Bronchial epithelial cell (primary cell): ENCODE data around the gene FTO. TPM values are rescaled to one million over a fixed set of nuclear protein-coding genes. Genes with fewer than 3 reads are reported as not detected.

Experiments
- DNase-seq: peaks from one replicate; pipeline ENCODE4 v3.0.0-alpha.2; 2010; ENCODE audit warnings: low read depth
- FAIRE-seq: peaks from 2 replicates; lab custom pipeline; 2011; peaks lifted over from hg19 to GRCh38; lab: Jason Lieb, UNC
- H3K27me3 ChIP-seq: 2 replicates; pipeline ENCODE4 v1.5.1; 2011; ENCODE audit warnings: low read length; ENCODE audit not compliant: control insufficient read depth, insufficient read depth
- H3K36me3 ChIP-seq: 2 replicates; pipeline ENCODE4 v1.5.1; 2011; ENCODE audit warnings: low read length; ENCODE audit not compliant: control insufficient read depth, insufficient read depth
- H3K4me3 ChIP-seq: 2 replicates; pipeline ENCODE4 v1.5.1; 2011; ENCODE audit warnings: mild to moderate bottlenecking, low read depth, low read length, control low read depth
- CTCF ChIP-seq: IDR thresholded peaks from 2 replicates; pipeline ENCODE4 v1.5.1; 2011; ENCODE audit warnings: mild to moderate bottlenecking, moderate library complexity, low read length, control low read depth, inconsistent platforms; ENCODE audit not compliant: insufficient read depth, severe bottlenecking
- total RNA-seq: library from RNA; depleted of rRNA; stranded (reverse); fragments of >200 nt; gene quantifications from 2 replicates; pipeline ENCODE4 v1.2.1, GENCODE V29; 2014

FTO gene
- total RNA-seq, 1 donor from 2014 or later: 41.6 TPM

- Histone ChIP-seq H3K4me3 (no peak overlapping the region), H3K36me3 (no peaks in the 10 kb centered on the region), H3K27me3 (no peaks in the 10 kb centered on the region)
- no peak for DNase-seq
- FAIRE-seq: no peak
- TF ChIP-seq CTCF: no peak
Measured at GRCh38 chr16:54063279-54063773, 359.4 kb downstream of the FTO start.

GRCh38 chr16:54066451-54067105 lies 362.6 kb downstream of the FTO start:
- FAIRE-seq: no peak
- Histone ChIP-seq H3K27me3 (no peaks in the 10 kb centered on the region), H3K4me3 (no peak overlapping the region), H3K36me3 (no peaks in the 10 kb centered on the region)
- TF ChIP-seq CTCF: no peak
- peak; percentile 55 for DNase-seq

- no peaks in the 10 kb centered on the region for H3K36me3 ChIP-seq
- TF ChIP-seq CTCF: no peak
- H3K27me3 ChIP-seq: no peaks in the 10 kb centered on the region
- FAIRE-seq (no peak), DNase-seq (no peak)
- H3K4me3 ChIP-seq: no peak overlapping the region
Measured at GRCh38 chr16:54067322-54068065, 363.5 kb downstream of the FTO start.

GRCh38 chr16:54068212-54068611 lies 364.3 kb downstream of the FTO start:
- no peak for TF ChIP-seq CTCF
- FAIRE-seq: no peak
- Histone ChIP-seq H3K36me3 (no peaks in the 10 kb centered on the region), H3K4me3 (no peak overlapping the region), H3K27me3 (no peaks in the 10 kb centered on the region)
- no peak for DNase-seq

GRCh38 chr16:54069601-54070239 lies 365.8 kb downstream of the FTO start:
- FAIRE-seq: no peak
- DNase-seq: no peak
- no peaks in the 10 kb centered on the region for H3K27me3 ChIP-seq
- no peaks in the 10 kb centered on the region for H3K36me3 ChIP-seq
- no peak overlapping the region for H3K4me3 ChIP-seq
- no peak for TF ChIP-seq CTCF
